Right lobe of liver (tissue), 4 donors: ENCODE data around the gene HSP90AB1.

ENCODE experiments used
- CTCF ChIP-seq, 4 donors: fragments of 200-600 bp in 3 of 4; fragments of 450-650 bp in 1 of 4; IDR thresholded peaks; one replicate each; pipeline versions ENCODE4 v1.5.1 to v1.8.0; 2016 to 2022; ENCODE audit warnings: antibody characterized with exemption in 4 of 4, mild to moderate bottlenecking in 2 of 4
- POLR2A ChIP-seq: fragments of 450-650 bp; IDR thresholded peaks from one replicate; pipeline ENCODE4 v1.6.1; 2017; ENCODE audit warnings: antibody characterized with exemption, mild to moderate bottlenecking
- donor health status: DM: no; HTN: no; CAD: no.
- donor health status: DM: no; HTN: no; CAD: no.
- donor health status: DM: no; HTN: yes; CAD: no.

- no peak for TF ChIP-seq CTCF (IDR thresholded peaks at IDR 0.05)
- TF ChIP-seq POLR2A, result no peak
Observed at GRCh38 chr6:44256775-44257024, 9.8 kb downstream of the HSP90AB1 start.
